SHP77 (cell line): ENCODE data around the gene TMPO.
"Not testable (repeated sequence)": the region's sequence is repeated elsewhere in the genome, so short reads cannot be mapped to it uniquely, and the experiment has no call there.

ENCODE experiments used
- DNase-seq, 2 experiments: peaks; one replicate each; lab custom pipeline; 2025; lab: John Stamatoyannopoulos, UW

The TMPO gene

GRCh38 chr12:98515287-98516110 lies at the start of gene TMPO:
TMPO (plus strand) TSS chr12:98515590; CDS start chr12:98515868, 278 bp downstream.
- DNase-seq, result peak; percentile 84 to 89

GRCh38 chr12:98465950-98466602 lies 49.3 kb upstream of the TMPO start:
- no peak for DNase-seq

- DNase-seq, result no peak
These were observed 48.6 kb upstream of the TMPO start for GRCh38 chr12:98466640-98467400.

- DNase-seq, result no peak
These were observed 46.3 kb upstream of the TMPO start for GRCh38 chr12:98469109-98469508.

- DNase-seq, result no peak
These were observed 44.8 kb upstream of the TMPO start for GRCh38 chr12:98470469-98471082.

- DNase-seq, result no peak
These were observed 44.3 kb upstream of the TMPO start for GRCh38 chr12:98471085-98471484.

- DNase-seq, result no peak
These were observed 39.9 kb upstream of the TMPO start for GRCh38 chr12:98475565-98475908.

- no peak for DNase-seq
These were observed 36.8 kb upstream of the TMPO start for GRCh38 chr12:98478606-98479005.

- no peak for DNase-seq
These were observed 31.5 kb upstream of the TMPO start for GRCh38 chr12:98483621-98484503.

- no peak for DNase-seq
These were observed 29.5 kb upstream of the TMPO start for GRCh38 chr12:98485792-98486340.

GRCh38 chr12:98488416-98488815 lies 27.0 kb upstream of the TMPO start:
- not testable (repeated sequence) for DNase-seq

- DNase-seq, result no peak
These were observed 26.2 kb upstream of the TMPO start for GRCh38 chr12:98489176-98489575.

- DNase-seq, result peak; percentile 80 to 83
These were observed 24.6 kb upstream of the TMPO start for GRCh38 chr12:98490501-98491453.

GRCh38 chr12:98492580-98493140 lies 22.7 kb upstream of the TMPO start:
- DNase-seq, result no peak

GRCh38 chr12:98501266-98501629 lies 14.1 kb upstream of the TMPO start:
- not testable (repeated sequence) for DNase-seq

- DNase-seq, result peak; percentile 66 to 87
These were observed 12.1 kb upstream of the TMPO start for GRCh38 chr12:98503342-98503591.

GRCh38 chr12:98503592-98504367 lies 11.6 kb upstream of the TMPO start:
- peak; percentile 83 to 91 for DNase-seq

GRCh38 chr12:98504368-98504617 lies 11.1 kb upstream of the TMPO start:
- no peak for DNase-seq

GRCh38 chr12:98509063-98509462 lies 6.3 kb upstream of the TMPO start:
- no peak for DNase-seq
